Heart left ventricle (tissue), 13 donors: ENCODE data around the gene ZNF668.

Experiments used
- CTCF ChIP-seq, 12 donors: fragments of 200-600 bp; sonication (generic) in 4 of 12; IDR thresholded peaks; one replicate each; pipeline versions ENCODE4 v1.5.0 to v1.8.0; 2018 to 2022; ENCODE audit warnings: antibody characterized with exemption in 12 of 12, mild to moderate bottlenecking in 5 of 12
- POLR2A ChIP-seq, 2 donors: fragments of 450-650 bp; IDR thresholded peaks; one replicate each; pipeline ENCODE4 v1.6.1; 2017; ENCODE audit warnings: antibody characterized with exemption in 2 of 2, mild to moderate bottlenecking in 2 of 2, moderate library complexity in 2 of 2
- donor health status: ischemic (EF 13 %, LVEDD 7.1; RV severe dilation, severe dysfunction).
- donor health status: DM: no; HTN: yes; CAD: no.
- donor health status: DM: no; HTN: no; CAD: no.
- donor health status: ischemic (EF 25% LVEDD 6.9; RV normal size, moderate dysfunction).
- donor health status: ischemic (EF 25% LVEDD 5.7; RV mildly dilated, moderate dysfunction).
- donor health status: ischemic (EF 35%, LVEDD 5.7; RV mildly dilated, moderate dysfunction).
- donor health status: nonischemic (EF 11% LVEDD 7.7; RV severe dilation, severe dysfunction).
- donor health status: DM: yes; HTN: yes; CAD: no.
- donor health status: PGD.
- donor health status: ischemic (EF 29% LVEDD 5.4; RV normal size, mild dysfunction).
- donor health status: nonischemic (EF 23%, LVEDD 6.1; RV moderate dilation, normal function).

GRCh38 chr16:31094424-31095120 is 20.5 kb upstream of the ZNF668 start, which contains the start of gene VKORC1:
- TF ChIP-seq CTCF (IDR thresholded peaks at IDR 0.05) (no peak), POLR2A (IDR thresholded peaks at IDR 0.05) (peak in 1 of 2 donors; percentile 72)
